K562 (cell line): Measurements from ENCODE around the gene RHOC. TPM values are rescaled to one million over a fixed set of nuclear protein-coding genes. Genes with fewer than 3 reads are reported as not detected.
A peak's percentile ranks its signal among the peaks of the same experiment; 100 is the strongest.

Source experiments
- CBX2 ChIP-seq: fragments of 200-600 bp; sonication (generic); IDR thresholded peaks from one replicate; pipeline ENCODE4 v1.6.1; 2012; ENCODE audit warnings: mild to moderate bottlenecking, low read length, inconsistent platforms; ENCODE audit not compliant: insufficient read depth, poor library complexity, severe bottlenecking
- ETV5 ChIP-seq: sonication (generic); formaldehyde crosslinking; IDR thresholded peaks from 2 replicates; pipeline ENCODE4 v1.4.0; 2020; ENCODE audit warnings: low read depth, mild to moderate bottlenecking, missing genetic modification reagents
- FOXJ2 ChIP-seq: fragments of 200-800 bp; sonication (Bioruptor generic); IDR thresholded peaks from 2 replicates; pipeline ENCODE4 v1.6.1; 2016; ENCODE audit warnings: missing genetic modification characterization, missing compliant biosample characterization
- MTF1 ChIP-seq: fragments of 250-450 bp; sonication (Bioruptor Pico); IDR thresholded peaks from 2 replicates; pipeline ENCODE4 v1.9.0; 2021; ENCODE audit warnings: moderate library complexity, mild to moderate bottlenecking, inconsistent platforms, borderline replicate concordance
- NR2C1 ChIP-seq, 2 experiments: fragments of 450-650 bp; IDR thresholded peaks; 2 replicates each; pipeline ENCODE4 v1.6.1; 2017; ENCODE audit warnings: mild to moderate bottlenecking in 2 of 2, antibody characterized with exemption in 1 of 2, inconsistent platforms in 1 of 2, missing compliant biosample characterization in 1 of 2, missing genetic modification characterization in 1 of 2
- PML ChIP-seq: IDR thresholded peaks from 2 replicates; pipeline ENCODE4 v1.6.1; 2012; ENCODE audit warnings: low read length, inconsistent platforms
- RHOXF2B ChIP-seq: fragments of 250-450 bp; sonication (Bioruptor Pico); conservative IDR thresholded peaks from 2 replicates; pipeline ENCODE4 v1.5.1; 2021
- THRA ChIP-seq: fragments of 450-650 bp; IDR thresholded peaks from 2 replicates; pipeline ENCODE4 v1.6.1; 2017; ENCODE audit warnings: mild to moderate bottlenecking, moderate library complexity
- U2AF1 ChIP-seq: fragments of 200-400 bp; formaldehyde crosslinking; optimal IDR thresholded peaks from 2 replicates; pipeline ENCODE3; 2017; ENCODE audit warnings: mild to moderate bottlenecking, low read depth, low read length, moderate library complexity
- ZNF253 ChIP-seq: fragments of 250-450 bp; sonication (Bioruptor Pico); conservative IDR thresholded peaks from 2 replicates; pipeline ENCODE4 v1.6.1; 2021; ENCODE audit warnings: mild to moderate bottlenecking
- ZNF696 ChIP-seq: fragments of 250-450 bp; sonication (Bioruptor Pico); conservative IDR thresholded peaks from 2 replicates; pipeline ENCODE4 v1.4.0; 2020; ENCODE audit warnings: mild to moderate bottlenecking, moderate library complexity
- polyA plus RNA-seq, 8 experiments: library from polyadenylated mRNA; depleted of rRNA in 4 of 8; stranded (reverse) in 5 of 8; unstranded in 3 of 8; fragments of >200 nt; fragmentation: Nextera tagmentation in 2 of 8; fragmentation: Illumina TruSeq in 1 of 8; extraction: Ambion mirVana in 2 of 8; extraction: Trizol in 1 of 8; gene quantifications; 2 replicates each; pipeline versions ENCODE4 v1.2.1 to v1.2.3, GENCODE V29; 2011 to 2014; ENCODE audit warnings: inconsistent platforms in 1 of 8, missing spikeins in 1 of 8
- total RNA-seq, 7 experiments: library from RNA; depleted of rRNA in 6 of 7; stranded (reverse); fragments of >200 nt in 6 of 7; fragmentation: Illumina TruSeq in 2 of 7; extraction: Trizol in 2 of 7; gene quantifications; 2 replicates each; pipeline versions ENCODE4 v1.2.1 to v1.2.3, GENCODE V29; 2011 to 2021; ENCODE audit warnings: low replicate concordance in 1 of 7
- TF ChIP-seq, protein P1 (sequence below): fragments of 200-800 bp; sonication (Bioruptor generic); IDR thresholded peaks from 2 replicates; pipeline ENCODE4 v1.6.1; 2016; ENCODE audit warnings: missing genetic modification characterization, missing compliant biosample characterization
- TF ChIP-seq, protein P2 (sequence below): fragments of 450-650 bp; IDR thresholded peaks from 2 replicates; pipeline ENCODE4 v1.6.1; 2016; ENCODE audit warnings: borderline replicate concordance
- TF ChIP-seq, protein P3 (sequence below), 2 experiments: fragments of 450-650 bp; conservative IDR thresholded peaks; 2 replicates each; pipeline ENCODE4 v1.6.1; 2017; ENCODE audit warnings: mild to moderate bottlenecking in 2 of 2, moderate library complexity in 2 of 2

Gene RHOC
- total and polyA plus RNA-seq, 9 of the 15 experiments (the other 6 are each of a cell fraction or from before 2014, with no cell fraction given) = 35.2 to 364 (median 204) TPM

GRCh38 chr1:112706505-112707220 lies at the start of gene RHOC (continued):
- TF ChIP-seq, protein P1, sequence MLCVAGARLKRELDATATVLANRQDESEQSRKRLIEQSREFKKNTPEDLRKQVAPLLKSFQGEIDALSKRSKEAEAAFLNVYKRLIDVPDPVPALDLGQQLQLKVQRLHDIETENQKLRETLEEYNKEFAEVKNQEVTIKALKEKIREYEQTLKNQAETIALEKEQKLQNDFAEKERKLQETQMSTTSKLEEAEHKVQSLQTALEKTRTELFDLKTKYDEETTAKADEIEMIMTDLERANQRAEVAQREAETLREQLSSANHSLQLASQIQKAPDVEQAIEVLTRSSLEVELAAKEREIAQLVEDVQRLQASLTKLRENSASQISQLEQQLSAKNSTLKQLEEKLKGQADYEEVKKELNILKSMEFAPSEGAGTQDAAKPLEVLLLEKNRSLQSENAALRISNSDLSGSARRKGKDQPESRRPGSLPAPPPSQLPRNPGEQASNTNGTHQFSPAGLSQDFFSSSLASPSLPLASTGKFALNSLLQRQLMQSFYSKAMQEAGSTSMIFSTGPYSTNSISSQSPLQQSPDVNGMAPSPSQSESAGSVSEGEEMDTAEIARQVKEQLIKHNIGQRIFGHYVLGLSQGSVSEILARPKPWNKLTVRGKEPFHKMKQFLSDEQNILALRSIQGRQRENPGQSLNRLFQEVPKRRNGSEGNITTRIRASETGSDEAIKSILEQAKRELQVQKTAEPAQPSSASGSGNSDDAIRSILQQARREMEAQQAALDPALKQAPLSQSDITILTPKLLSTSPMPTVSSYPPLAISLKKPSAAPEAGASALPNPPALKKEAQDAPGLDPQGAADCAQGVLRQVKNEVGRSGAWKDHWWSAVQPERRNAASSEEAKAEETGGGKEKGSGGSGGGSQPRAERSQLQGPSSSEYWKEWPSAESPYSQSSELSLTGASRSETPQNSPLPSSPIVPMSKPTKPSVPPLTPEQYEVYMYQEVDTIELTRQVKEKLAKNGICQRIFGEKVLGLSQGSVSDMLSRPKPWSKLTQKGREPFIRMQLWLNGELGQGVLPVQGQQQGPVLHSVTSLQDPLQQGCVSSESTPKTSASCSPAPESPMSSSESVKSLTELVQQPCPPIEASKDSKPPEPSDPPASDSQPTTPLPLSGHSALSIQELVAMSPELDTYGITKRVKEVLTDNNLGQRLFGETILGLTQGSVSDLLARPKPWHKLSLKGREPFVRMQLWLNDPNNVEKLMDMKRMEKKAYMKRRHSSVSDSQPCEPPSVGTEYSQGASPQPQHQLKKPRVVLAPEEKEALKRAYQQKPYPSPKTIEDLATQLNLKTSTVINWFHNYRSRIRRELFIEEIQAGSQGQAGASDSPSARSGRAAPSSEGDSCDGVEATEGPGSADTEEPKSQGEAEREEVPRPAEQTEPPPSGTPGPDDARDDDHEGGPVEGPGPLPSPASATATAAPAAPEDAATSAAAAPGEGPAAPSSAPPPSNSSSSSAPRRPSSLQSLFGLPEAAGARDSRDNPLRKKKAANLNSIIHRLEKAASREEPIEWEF = no peak
- TF ChIP-seq, protein P2, sequence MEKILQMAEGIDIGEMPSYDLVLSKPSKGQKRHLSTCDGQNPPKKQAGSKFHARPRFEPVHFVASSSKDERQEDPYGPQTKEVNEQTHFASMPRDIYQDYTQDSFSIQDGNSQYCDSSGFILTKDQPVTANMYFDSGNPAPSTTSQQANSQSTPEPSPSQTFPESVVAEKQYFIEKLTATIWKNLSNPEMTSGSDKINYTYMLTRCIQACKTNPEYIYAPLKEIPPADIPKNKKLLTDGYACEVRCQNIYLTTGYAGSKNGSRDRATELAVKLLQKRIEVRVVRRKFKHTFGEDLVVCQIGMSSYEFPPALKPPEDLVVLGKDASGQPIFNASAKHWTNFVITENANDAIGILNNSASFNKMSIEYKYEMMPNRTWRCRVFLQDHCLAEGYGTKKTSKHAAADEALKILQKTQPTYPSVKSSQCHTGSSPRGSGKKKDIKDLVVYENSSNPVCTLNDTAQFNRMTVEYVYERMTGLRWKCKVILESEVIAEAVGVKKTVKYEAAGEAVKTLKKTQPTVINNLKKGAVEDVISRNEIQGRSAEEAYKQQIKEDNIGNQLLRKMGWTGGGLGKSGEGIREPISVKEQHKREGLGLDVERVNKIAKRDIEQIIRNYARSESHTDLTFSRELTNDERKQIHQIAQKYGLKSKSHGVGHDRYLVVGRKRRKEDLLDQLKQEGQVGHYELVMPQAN = no peak
- TF ChIP-seq ZNF253 (CRISPR knock-in tag) = no peak
- no peak for TF ChIP-seq MTF1 (CRISPR knock-in tag)
- no peak for TF ChIP-seq FOXJ2 (tag)
- TF ChIP-seq U2AF1 = peak; percentile 37
- TF ChIP-seq, protein P3, sequence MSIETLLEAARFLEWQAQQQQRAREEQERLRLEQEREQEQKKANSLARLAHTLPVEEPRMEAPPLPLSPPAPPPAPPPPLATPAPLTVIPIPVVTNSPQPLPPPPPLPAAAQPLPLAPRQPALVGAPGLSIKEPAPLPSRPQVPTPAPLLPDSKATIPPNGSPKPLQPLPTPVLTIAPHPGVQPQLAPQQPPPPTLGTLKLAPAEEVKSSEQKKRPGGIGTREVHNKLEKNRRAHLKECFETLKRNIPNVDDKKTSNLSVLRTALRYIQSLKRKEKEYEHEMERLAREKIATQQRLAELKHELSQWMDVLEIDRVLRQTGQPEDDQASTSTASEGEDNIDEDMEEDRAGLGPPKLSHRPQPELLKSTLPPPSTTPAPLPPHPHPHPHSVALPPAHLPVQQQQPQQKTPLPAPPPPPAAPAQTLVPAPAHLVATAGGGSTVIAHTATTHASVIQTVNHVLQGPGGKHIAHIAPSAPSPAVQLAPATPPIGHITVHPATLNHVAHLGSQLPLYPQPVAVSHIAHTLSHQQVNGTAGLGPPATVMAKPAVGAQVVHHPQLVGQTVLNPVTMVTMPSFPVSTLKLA (conservative IDR thresholded peaks at IDR 0.05) = no peak
- peak; percentile 49; the same call in 1 of the 2 replicates for TF ChIP-seq PML
- TF ChIP-seq ETV5 = no peak
- TF ChIP-seq ZNF696 (CRISPR knock-in tag) = no peak
- TF ChIP-seq THRA = no peak
- TF ChIP-seq NR2C1 (IDR thresholded peaks at IDR 0.05) = no peak
- no peak for TF ChIP-seq NR2C1 (tag; IDR thresholded peaks at IDR 0.05)
- no peak for TF ChIP-seq RHOXF2B (CRISPR knock-in tag)
- TF ChIP-seq CBX2 = no peak
